OCI-LY1 (cell line): Measurements from ENCODE around the gene DEXI.
"Not testable (repeated sequence)": the region's sequence is repeated elsewhere in the genome, so short reads cannot be mapped to it uniquely, and the experiment has no call there.

ENCODE experiments used
- EZH2 ChIP-seq: fragments of 200-600 bp; sonication (generic), shearing (Covaris generic); IDR thresholded peaks from 2 replicates; pipeline ENCODE4 v1.8.0; 2017; ENCODE audit warnings: borderline replicate concordance, mixed run types, mild to moderate bottlenecking, antibody characterized with exemption, low read length, moderate library complexity, mixed read lengths
- TF ChIP-seq, protein P1 (sequence below): fragments of 200-600 bp; sonication (generic), shearing (Covaris generic); IDR thresholded peaks from 2 replicates; pipeline ENCODE4 v1.5.1; 2017; ENCODE audit warnings: mild to moderate bottlenecking, antibody characterized with exemption, low read length, moderate library complexity, mixed read lengths

DNA sequence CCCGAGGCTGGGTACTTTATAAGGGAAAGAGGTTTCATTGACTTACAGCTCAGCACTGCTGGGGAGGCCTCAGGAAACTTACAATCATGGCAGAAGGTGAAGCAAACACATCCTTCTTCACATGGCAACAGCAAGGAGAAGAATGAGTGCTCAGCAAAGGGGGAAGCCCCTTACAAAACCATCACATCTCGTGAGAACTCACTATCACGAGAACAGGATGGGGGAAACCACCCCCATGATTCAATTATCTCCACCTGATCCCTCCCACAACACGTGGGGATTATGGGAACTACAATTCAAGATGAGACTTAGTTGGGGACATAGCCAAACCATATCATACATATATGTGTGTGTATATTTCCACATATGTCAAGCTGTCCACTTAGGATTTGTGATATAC lies 24.3 kb upstream of the DEXI start:
- TF ChIP-seq EZH2 = not testable (repeated sequence)
- TF ChIP-seq, protein P1, sequence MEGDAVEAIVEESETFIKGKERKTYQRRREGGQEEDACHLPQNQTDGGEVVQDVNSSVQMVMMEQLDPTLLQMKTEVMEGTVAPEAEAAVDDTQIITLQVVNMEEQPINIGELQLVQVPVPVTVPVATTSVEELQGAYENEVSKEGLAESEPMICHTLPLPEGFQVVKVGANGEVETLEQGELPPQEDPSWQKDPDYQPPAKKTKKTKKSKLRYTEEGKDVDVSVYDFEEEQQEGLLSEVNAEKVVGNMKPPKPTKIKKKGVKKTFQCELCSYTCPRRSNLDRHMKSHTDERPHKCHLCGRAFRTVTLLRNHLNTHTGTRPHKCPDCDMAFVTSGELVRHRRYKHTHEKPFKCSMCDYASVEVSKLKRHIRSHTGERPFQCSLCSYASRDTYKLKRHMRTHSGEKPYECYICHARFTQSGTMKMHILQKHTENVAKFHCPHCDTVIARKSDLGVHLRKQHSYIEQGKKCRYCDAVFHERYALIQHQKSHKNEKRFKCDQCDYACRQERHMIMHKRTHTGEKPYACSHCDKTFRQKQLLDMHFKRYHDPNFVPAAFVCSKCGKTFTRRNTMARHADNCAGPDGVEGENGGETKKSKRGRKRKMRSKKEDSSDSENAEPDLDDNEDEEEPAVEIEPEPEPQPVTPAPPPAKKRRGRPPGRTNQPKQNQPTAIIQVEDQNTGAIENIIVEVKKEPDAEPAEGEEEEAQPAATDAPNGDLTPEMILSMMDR = not testable (repeated sequence)
